H1 (cell line): ENCODE data around the gene NBPF1. TPM values are rescaled to one million over a fixed set of nuclear protein-coding genes. Genes with fewer than 3 reads are reported as not detected.
"Not testable (repeated sequence)": the region's sequence is repeated elsewhere in the genome, so short reads cannot be mapped to it uniquely, and the experiment has no call there.

ENCODE experiments used
- CTCF ChIA-PET: fragments of 300-600 bp; sonication (Branson Sonifier 250); formaldehyde crosslinking; loops from one replicate; lab custom pipeline; 2021; ENCODE audit not compliant: partially characterized antibody; lab: Charles Lee
- POLR2A ChIA-PET: fragments of 300-600 bp; sonication (Branson Sonifier 250); formaldehyde crosslinking; loops from one replicate; lab custom pipeline; 2021; ENCODE audit warnings: inconsistent platforms; ENCODE audit not compliant: partially characterized antibody; lab: Charles Lee
- DNase-seq, 2 experiments: peaks; one replicate each; pipeline versions ENCODE4 v3.0.0 to v3.0.0-alpha.2; 2010 to 2022; ENCODE audit warnings: low spot score in 2 of 2, low read depth in 1 of 2, mixed read lengths in 1 of 2
- FAIRE-seq: peaks from 2 replicates; lab custom pipeline; 2011; peaks lifted over from hg19 to GRCh38; lab: Jason Lieb, UNC
- H2AFZ ChIP-seq: 2 replicates; pipeline ENCODE4 v1.8.1; 2012; ENCODE audit warnings: low read length, inconsistent platforms
- H2AK5ac ChIP-seq: 2 replicates; pipeline ENCODE4 v1.6.1; 2013; ENCODE audit warnings: low read depth, low read length
- H2BK120ac ChIP-seq: replicated peaks from 2 replicates; pipeline ENCODE3; 2013; ENCODE audit warnings: low read depth, low read length, inconsistent platforms
- H2BK12ac ChIP-seq: 2 replicates; pipeline ENCODE4 v1.6.1; 2013; ENCODE audit warnings: low read depth, low read length
- H2BK15ac ChIP-seq: 2 replicates; pipeline ENCODE4 v1.6.1; 2013; ENCODE audit warnings: low read length
- H2BK20ac ChIP-seq: 2 replicates; pipeline ENCODE4 v1.6.1; 2013; ENCODE audit warnings: low read length
- H2BK5ac ChIP-seq: 2 replicates; pipeline ENCODE4 v1.6.1; 2013; ENCODE audit warnings: low read depth, low read length
- H3K14ac ChIP-seq: 2 replicates; pipeline ENCODE4 v1.6.1; 2013; ENCODE audit warnings: inconsistent platforms; ENCODE audit not compliant: insufficient read length
- H3K18ac ChIP-seq: 2 replicates; pipeline ENCODE4 v1.6.1; 2013; ENCODE audit warnings: low read length; ENCODE audit errors: extremely low read depth
- H3K23ac ChIP-seq: 2 replicates; pipeline ENCODE4 v1.6.1; 2013; ENCODE audit warnings: inconsistent platforms; ENCODE audit not compliant: insufficient read length
- H3K23me2 ChIP-seq: 2 replicates; pipeline ENCODE4 v1.6.1; 2013; ENCODE audit warnings: low read depth, low read length
- H3K27ac ChIP-seq: 2 replicates; pipeline ENCODE4 v1.6.1; 2011; ENCODE audit warnings: low read depth, low read length, inconsistent platforms
- H3K27me3 ChIP-seq, 4 experiments: replicated peaks in 1 of 4; 1 replicate in 1 of 4; 2 replicates in 3 of 4; pipeline versions ENCODE4 v1.6.1 to v1.8.1; 2011 to 2013; ENCODE audit warnings: low read length in 3 of 4, mild to moderate bottlenecking in 3 of 4, inconsistent platforms in 2 of 4, mixed read lengths in 2 of 4, moderate library complexity in 1 of 4; ENCODE audit not compliant: control insufficient read depth in 3 of 4, insufficient read depth in 3 of 4; ENCODE audit errors: extremely low read depth in 1 of 4
- H3K36me3 ChIP-seq, 4 experiments: 2 replicates each; pipeline versions ENCODE4 v1.6.1 to v1.8.1; 2011 to 2013; ENCODE audit warnings: mild to moderate bottlenecking in 4 of 4, low read length in 3 of 4, moderate library complexity in 2 of 4, control low read depth in 1 of 4, inconsistent platforms in 1 of 4; ENCODE audit not compliant: insufficient read depth in 4 of 4, control insufficient read depth in 2 of 4
- H3K4ac ChIP-seq: replicated peaks from 2 replicates; pipeline ENCODE3; 2013; ENCODE audit warnings: low read length, low read depth, mixed read lengths, inconsistent platforms; ENCODE audit not compliant: insufficient read length
- H3K4me1 ChIP-seq, 4 experiments: replicated peaks in 1 of 4; 1 replicate in 1 of 4; 2 replicates in 3 of 4; pipeline versions ENCODE4 v1.6.1 to v1.8.1; 2011 to 2013; ENCODE audit warnings: low read length in 3 of 4, inconsistent platforms in 2 of 4, mixed read lengths in 1 of 4; ENCODE audit not compliant: insufficient read depth in 4 of 4, control insufficient read depth in 3 of 4
- H3K4me2 ChIP-seq, 2 experiments: 2 replicates each; pipeline versions ENCODE4 v1.6.1 to v1.8.1; 2011 to 2013; ENCODE audit warnings: low read depth in 2 of 2, low read length in 2 of 2, control low read depth in 1 of 2, inconsistent platforms in 1 of 2, mild to moderate bottlenecking in 1 of 2; ENCODE audit not compliant: insufficient read depth in 1 of 2
- H3K4me3 ChIP-seq, 4 experiments: fragments of 200-600, 300-600 bp in 1 of 4; sonication (generic), shearing (Covaris generic), sonication (Bioruptor Twin) in 1 of 4; 2 replicates each; pipeline versions ENCODE4 v1.5.1 to v1.8.1; 2011 to 2016; ENCODE audit warnings: low read length in 4 of 4, low read depth in 3 of 4, control low read depth in 2 of 4, inconsistent platforms in 2 of 4, mild to moderate bottlenecking in 2 of 4, mixed read lengths in 1 of 4, moderate library complexity in 1 of 4; ENCODE audit not compliant: insufficient read depth in 2 of 4; ENCODE audit errors: extremely low read depth in 1 of 4
- H3K56ac ChIP-seq: replicated peaks from 2 replicates; pipeline ENCODE3; 2013; ENCODE audit warnings: low read depth, mild to moderate bottlenecking, mixed read lengths, low read length, inconsistent platforms; ENCODE audit not compliant: insufficient read length
- H3K79me1 ChIP-seq: 2 replicates; pipeline ENCODE4 v1.6.1; 2013; ENCODE audit warnings: low read depth, low read length, control low read depth
- H3K79me2 ChIP-seq, 2 experiments: 2 replicates each; pipeline versions ENCODE4 v1.6.1 to v1.8.1; 2012 to 2013; ENCODE audit warnings: low read length in 2 of 2, mild to moderate bottlenecking in 2 of 2, inconsistent platforms in 1 of 2; ENCODE audit not compliant: insufficient read depth in 2 of 2, control insufficient read depth in 1 of 2
- H3K9ac ChIP-seq, 4 experiments: replicated peaks in 1 of 4; 1 replicate in 1 of 4; 2 replicates in 3 of 4; pipeline versions ENCODE4 v1.6.1 to v1.8.1; 2011 to 2013; ENCODE audit warnings: low read depth in 3 of 4, low read length in 3 of 4, control low read depth in 2 of 4, mild to moderate bottlenecking in 2 of 4, moderate library complexity in 2 of 4, inconsistent platforms in 1 of 4; ENCODE audit errors: extremely low read depth in 1 of 4
- H3K9me3 ChIP-seq, 2 experiments: 2 replicates each; pipeline versions ENCODE4 v1.6.1 to v1.8.1; 2012 to 2013; ENCODE audit warnings: mild to moderate bottlenecking in 2 of 2, moderate library complexity in 2 of 2, control low read depth in 1 of 2, inconsistent platforms in 1 of 2, low read depth in 1 of 2, low read length in 1 of 2, mixed read lengths in 1 of 2; ENCODE audit not compliant: insufficient read depth in 2 of 2
- H4K20me1 ChIP-seq, 2 experiments: replicated peaks in 1 of 2; 2 replicates each; pipeline versions ENCODE3 to v1.8.1; 2011 to 2013; ENCODE audit warnings: inconsistent platforms in 2 of 2, low read length in 2 of 2, mild to moderate bottlenecking in 1 of 2; ENCODE audit not compliant: insufficient read depth in 2 of 2, control insufficient read depth in 1 of 2
- H4K5ac ChIP-seq: 2 replicates; pipeline ENCODE4 v1.6.1; 2013; ENCODE audit warnings: low read length, low read depth, mixed read lengths, inconsistent platforms; ENCODE audit not compliant: insufficient read length
- H4K8ac ChIP-seq: 2 replicates; pipeline ENCODE4 v1.8.0; 2013; ENCODE audit warnings: mild to moderate bottlenecking, moderate library complexity, low read length, inconsistent platforms; ENCODE audit not compliant: insufficient read depth; ENCODE audit errors: extremely low read depth
- H4K91ac ChIP-seq: replicated peaks from 2 replicates; pipeline ENCODE3; 2013; ENCODE audit warnings: low read length, mixed read lengths, inconsistent platforms; ENCODE audit not compliant: insufficient read length
- WGBS, 2 experiments: shearing (Covaris generic) in 1 of 2; methylation state at CpG; one replicate each; pipeline versions ENCODE4 v1.1.6 to v1.1.7; 2013 to 2015; ENCODE audit warnings: low lambda C conversion rate in 2 of 2, mixed read lengths in 2 of 2, inconsistent platforms in 1 of 2, low coverage in 1 of 2, missing lambda C conversion rate in 1 of 2; ENCODE audit not compliant: insufficient replicate concordance in 2 of 2, insufficient coverage in 1 of 2, insufficient read length in 1 of 2; ENCODE audit errors: extremely low coverage in 1 of 2, missing lambda C conversion rate in 1 of 2; 5-methylcytosine and 5-hydroxymethylcytosine counted together
- polyA plus RNA-seq, 7 experiments: library from polyadenylated mRNA; depleted of rRNA in 3 of 7; stranded (reverse) in 5 of 7; unstranded in 2 of 7; fragments of >200 nt in 5 of 7; fragments of 200-250 nt in 2 of 7; gene quantifications; 1 replicate in 5 of 7; 2 replicates in 1 of 7; 4 replicates in 1 of 7; pipeline versions ENCODE4 v1.2.1 to v1.2.3, GENCODE V29; 2011 to 2013; ENCODE audit warnings: missing spikeins in 2 of 7, mixed read lengths in 2 of 7
- total RNA-seq: library from RNA; stranded (reverse); fragmentation: NEBNext Ultra II Directional; extraction: Animal tissue kit (Norgen Biotek cat#: 25700); gene quantifications from 2 replicates; pipeline ENCODE4 v1.2.1, GENCODE V29; 2021

The NBPF1 gene
- total and polyA plus RNA-seq, 2 of the 8 experiments (the other 6 are each of a cell fraction or from before 2014, with no cell fraction given) = 9.6 to 19.3 TPM

DNA sequence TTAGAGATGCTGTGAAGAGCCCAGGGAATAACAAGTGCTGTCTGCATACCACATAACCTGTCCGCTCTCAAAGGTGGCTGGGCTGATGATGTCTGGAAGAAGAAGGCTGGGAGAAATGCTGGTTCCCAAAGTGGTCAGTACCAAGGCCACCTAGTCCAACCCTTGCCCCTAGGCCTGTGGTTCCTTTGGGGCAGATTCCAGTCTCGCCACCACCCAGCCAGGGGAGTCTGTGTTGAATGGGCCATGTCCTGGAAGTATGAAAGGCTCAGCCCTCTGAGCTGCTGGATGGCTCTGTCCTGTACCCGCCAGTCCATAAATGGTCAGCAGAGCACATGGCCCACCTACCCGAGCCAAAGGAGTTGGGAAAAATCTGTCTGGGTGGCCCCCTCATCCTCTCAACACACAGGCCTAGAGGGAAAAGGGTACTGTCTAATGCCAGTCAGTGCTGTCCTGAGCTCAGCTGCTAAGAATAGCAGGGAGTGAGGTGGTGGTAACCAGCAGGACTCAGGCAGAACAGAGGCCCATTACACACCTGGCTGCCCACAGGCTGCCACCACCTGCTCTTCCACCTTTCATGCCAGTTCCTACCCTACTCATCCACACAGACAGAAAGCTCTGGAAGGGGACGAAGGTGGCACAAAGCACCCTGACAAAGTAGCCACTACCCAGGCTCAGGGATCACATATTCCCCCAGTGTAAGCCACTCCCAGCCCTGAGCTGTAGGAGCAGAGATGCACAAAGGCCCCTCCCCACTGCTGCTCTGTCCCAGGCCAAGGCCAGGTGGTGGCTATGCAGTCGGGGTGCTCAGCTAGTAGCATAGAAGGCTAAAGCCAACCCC lies 24.8 kb upstream of the NBPF1 start:
- ChIA-PET POLR2A (interaction anchor here (0.6 to 1.2 kb wide), 5 partner anchors 10 to 262 kb away, joined by 3 to 5 read pairs (median 3); partner anchors contain the start of gene RNU1-2), CTCF (interaction anchor here (0.7 to 13.8 kb wide), 7 partner anchors 10 to 372 kb away, joined by 3 to 239 read pairs (median 6); no protein-coding TSS in a partner anchor)
- H2BK120ac ChIP-seq, H3K4ac ChIP-seq, FAIRE-seq, H2AK5ac ChIP-seq, H2BK5ac ChIP-seq, H3K4me3 ChIP-seq, H3K18ac ChIP-seq, H3K27me3 ChIP-seq, H3K4me1 ChIP-seq, H3K36me3 ChIP-seq, H2BK15ac ChIP-seq, H3K9me3 ChIP-seq, H3K56ac ChIP-seq, H4K20me1 ChIP-seq, H3K4me2 ChIP-seq, H4K8ac ChIP-seq, H2AFZ ChIP-seq, H2BK20ac ChIP-seq, H3K9ac ChIP-seq, H3K23ac ChIP-seq, H4K5ac ChIP-seq, H4K91ac ChIP-seq, H3K14ac ChIP-seq, H3K27ac ChIP-seq, H3K23me2 ChIP-seq, H2BK12ac ChIP-seq, H3K79me2 ChIP-seq: not testable (repeated sequence)
- peaks cover 18% of the 10 kb centered on the region for H3K79me1 ChIP-seq
- peak in 1 of 2 experiments; percentile 56 for DNase-seq
- WGBS, 2 experiments = 85% methylated on average over 6 of the region's 6 CpGs; no CpG with 5 or more reads in 1 of the 2 experiments
